GM19395 (cell line): ENCODE measurements around the gene ZNF385A.

Source experiments
- ATAC-seq: cut with Tn5 transposase; IDR thresholded peaks from one replicate; pipeline ENCODE4 v1.9.1; 2021; ENCODE audit warnings: mild to moderate bottlenecking, moderate library complexity; ENCODE audit not compliant: unreplicated experiment

The ZNF385A gene

DNA sequence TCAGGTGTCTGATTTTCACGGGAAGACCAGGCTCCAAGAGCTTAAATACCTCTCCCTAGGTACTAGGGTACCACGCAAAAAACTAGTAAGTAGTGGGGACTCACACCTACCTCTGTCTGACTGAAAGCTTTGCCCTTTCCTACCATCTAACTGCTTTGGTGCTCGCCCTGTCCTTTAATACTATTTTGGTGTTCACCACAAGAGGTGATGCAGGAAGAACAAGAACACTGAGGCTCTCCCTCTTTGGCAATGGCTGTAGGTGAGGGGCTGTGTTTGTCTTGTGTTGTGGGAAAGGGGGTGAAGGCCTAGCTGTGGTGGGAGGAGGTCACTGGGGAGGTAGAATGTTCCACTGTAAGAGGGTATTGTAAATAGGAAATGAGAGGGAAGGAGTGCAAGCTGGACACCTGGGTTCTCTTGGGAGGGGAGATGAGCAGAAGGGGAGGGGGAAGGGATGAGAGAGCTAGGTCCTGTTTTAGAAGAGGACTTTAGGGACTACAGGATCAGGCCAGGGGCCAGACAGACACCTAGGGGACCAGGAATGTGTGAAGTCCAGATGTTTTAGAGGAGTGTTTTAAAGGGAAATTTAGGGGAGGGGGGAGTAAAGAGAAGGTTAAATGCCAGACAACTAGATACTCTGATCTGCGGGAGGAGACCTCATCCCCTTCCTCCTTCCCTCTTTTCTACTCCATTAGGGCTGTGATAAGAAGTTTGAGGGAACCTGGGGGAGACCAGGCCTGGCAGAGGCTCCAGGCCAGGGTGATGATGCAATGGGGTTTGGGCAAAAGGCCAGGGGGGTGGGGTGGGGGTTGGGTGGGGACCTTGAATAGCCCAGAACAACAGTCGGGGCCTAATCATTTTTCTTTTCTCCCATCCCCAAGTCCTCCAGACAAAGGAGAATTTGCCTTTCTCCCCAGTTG, 32.4 kb upstream of the ZNF385A start:
- no peak for ATAC-seq

GRCh38 chr12:54415221-54415929, 30.8 kb upstream of the ZNF385A start:
- no peak for ATAC-seq

GRCh38 chr12:54413284-54414190, 29.0 kb upstream of the ZNF385A start:
- ATAC-seq = peak; percentile 58

- ATAC-seq = peak; percentile 23
Observed at GRCh38 chr12:54412786-54413185, 28.3 kb upstream of the ZNF385A start.

GRCh38 chr12:54412348-54412747, 27.8 kb upstream of the ZNF385A start:
- no peak for ATAC-seq

DNA sequence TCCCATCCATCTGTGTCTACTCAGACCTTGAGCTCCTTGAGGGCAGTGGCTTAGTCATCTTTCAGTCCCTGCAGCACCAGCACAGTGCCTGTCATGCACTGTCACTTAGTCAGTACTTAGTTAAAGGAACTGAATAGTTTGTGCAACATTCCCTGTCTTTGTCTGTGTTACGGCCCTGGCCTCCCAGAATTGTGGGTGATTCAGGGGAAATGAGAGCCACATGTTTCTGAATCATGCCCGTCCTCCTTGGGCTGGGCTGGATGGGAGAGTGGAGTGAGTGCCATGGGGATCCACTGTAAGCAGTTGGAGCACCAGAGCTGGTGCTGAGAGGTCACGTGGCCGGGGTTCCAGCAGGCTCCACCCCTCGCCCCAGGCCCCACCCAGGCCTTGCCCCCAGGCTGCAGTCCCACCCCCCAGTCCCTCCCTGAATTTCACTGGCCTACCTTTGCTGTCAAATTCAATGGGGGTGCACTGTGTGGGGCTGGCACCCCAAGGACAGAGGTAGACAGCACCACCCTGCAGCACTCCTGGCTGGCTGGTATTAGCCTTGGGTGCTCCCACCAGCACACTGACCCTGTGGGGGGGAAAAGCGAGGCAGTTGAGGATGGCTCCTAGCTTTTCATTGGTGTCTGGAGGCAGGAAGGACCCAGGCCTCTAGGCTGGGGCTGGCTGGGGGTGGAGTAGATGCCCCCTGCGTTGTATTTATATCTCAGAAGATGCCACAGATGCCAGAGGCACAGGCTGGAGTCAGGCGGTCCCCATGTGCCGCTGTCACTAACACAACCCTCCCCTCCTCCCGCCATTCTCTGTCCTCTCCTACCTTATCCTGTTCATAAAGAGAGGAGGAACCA, 27.1 kb upstream of the ZNF385A start:
- ATAC-seq = no peak

GRCh38 chr12:54409267-54409666, 24.7 kb upstream of the ZNF385A start:
- ATAC-seq = no peak

DNA sequence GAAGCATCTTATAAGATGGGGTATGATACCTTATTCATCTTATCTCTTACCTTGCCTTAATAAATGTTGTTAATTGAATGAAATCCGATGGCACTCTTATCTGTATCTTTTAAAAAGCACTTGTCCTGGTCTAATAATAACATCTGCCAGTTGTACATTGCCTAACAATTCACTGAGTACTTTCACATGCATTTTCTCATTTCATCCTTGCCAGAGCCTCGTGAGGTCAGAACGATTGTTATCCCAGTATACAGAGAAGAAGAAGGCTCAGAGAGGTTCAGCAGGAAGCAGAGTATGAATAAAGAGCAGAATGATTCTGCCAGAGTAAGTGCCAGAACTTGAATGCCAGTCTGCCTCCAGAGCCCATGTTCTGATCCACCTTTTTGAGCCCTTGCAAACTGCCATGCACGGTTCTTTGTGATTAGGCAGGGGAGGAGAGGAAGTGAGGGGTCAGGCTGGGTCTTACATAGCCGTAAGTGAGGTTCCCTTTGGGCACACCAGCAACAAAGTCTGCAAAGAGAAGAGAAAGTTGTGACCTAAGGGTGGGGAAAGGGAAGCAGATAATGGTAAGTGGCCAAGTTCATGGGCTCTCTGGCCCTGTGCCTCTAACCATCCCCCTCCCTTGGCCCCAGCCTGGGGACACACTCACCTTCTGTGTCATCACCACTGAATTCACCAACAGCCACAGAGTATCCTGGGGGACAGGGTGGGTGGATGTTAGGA, 22.8 kb upstream of the ZNF385A start:
- ATAC-seq = no peak

DNA sequence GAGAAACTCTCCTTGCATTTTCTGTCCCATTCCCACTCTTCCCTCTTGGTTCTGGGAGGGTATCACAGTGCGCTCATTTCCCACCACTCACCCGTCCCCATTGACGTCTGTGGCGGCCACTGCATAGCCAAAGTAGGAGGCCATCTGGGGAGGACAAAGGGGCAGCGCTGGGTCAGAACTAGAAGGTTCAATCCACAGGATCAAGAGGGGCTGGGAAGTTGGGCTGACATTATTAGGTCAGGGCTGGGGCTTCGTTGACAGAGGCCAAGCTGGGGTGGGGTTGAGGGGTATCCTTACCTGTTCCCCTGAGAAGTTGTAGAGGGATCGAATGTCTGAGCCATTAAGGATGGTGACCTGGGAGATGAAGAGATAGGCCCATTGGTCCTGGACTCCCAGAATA, 21.0 kb upstream of the ZNF385A start:
- no peak for ATAC-seq

GRCh38 chr12:54405106-54405505, 20.6 kb upstream of the ZNF385A start:
- ATAC-seq = no peak

- ATAC-seq = no peak
Observed at GRCh38 chr12:54404061-54405004, 19.8 kb upstream of the ZNF385A start.

- ATAC-seq = no peak
Observed at GRCh38 chr12:54401119-54401518, 16.6 kb upstream of the ZNF385A start.

GRCh38 chr12:54398995-54399793, 14.7 kb upstream of the ZNF385A start:
- peak; percentile 87 for ATAC-seq

DNA sequence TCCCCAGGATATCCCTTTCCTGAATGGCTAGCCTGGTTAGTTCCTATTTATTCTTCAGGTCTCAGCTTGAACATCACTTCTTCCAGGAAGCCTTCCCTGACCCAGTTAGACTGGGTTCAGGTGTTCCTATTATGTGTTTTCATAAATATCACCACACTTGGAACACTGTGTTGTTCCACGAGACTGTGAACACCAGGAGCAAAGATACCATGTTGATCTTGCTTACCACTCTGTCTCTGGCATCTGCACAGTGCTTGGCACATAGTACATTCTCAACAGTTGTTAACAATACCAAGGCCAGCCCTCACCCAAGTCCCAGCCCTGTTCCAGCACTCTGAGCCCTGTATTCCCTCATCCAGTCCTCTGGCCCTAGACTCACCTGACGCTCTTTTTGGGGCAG, 13.7 kb upstream of the ZNF385A start:
- ATAC-seq = no peak

- ATAC-seq = no peak
Observed at GRCh38 chr12:54397157-54397556, 12.6 kb upstream of the ZNF385A start.

DNA sequence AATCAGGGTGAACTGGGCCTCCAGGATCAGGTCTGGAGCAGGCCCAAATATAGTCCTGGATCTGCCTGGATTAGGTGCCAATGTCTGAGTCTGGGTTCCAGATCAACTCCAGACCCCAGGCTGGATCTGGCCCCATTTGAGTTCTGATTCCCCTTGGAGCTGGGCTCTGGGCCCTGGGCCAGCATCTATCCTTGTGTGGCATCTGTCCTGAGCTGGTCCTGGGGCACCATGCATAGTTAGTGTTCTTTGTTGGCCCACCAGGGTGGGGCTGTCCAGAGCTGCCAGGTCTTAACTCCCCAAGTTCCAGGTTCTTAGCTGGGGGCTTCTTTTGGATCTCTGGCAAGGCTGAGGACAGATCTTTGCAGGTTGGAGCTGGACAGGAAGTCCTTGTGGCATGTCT, 11.0 kb upstream of the ZNF385A start:
- no peak for ATAC-seq

DNA sequence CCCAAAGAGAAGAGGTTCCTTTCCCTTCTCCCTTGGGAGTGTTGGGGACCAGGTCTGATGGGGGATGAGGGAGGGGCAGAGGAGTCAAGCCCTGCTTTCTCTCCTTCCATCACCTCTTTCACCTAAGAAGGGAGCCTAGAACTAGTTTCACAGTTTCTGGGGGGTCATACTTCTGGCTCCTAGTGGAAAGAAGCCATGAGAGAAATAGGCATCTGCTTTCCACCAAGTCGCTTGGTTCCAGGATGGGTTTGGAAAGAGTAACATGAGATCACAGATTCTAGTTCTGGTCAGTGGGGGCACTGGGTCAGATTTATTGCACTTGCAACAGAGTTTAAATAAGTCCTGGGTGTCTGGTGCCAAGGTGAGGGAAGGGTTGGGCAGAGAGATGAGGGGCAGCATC, 10.5 kb upstream of the ZNF385A start:
- ATAC-seq = no peak

DNA sequence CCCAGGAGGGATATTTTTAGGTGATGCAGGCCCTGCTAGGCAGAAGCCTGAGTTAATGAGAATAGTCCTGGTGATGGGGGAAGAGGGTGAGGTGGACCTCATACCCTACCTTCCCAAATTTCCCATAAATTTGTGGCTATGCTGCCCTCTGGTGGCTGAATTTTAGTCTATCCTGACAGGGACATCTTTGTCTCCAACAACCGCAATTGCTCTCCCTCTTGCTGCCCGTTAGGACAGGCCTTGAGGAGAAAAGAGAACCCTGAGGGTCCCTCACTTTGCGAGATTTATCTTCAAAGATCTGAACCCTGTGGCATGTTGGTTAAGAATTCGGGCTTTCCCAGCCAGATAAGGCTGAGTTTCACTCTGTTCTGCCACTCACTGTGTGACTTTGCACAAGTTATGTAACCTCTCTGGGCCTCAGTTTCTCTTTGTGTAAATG, 9.8 kb upstream of the ZNF385A start:
- no peak for ATAC-seq
